ENCODE results near the gene PTPRD. TPM values are rescaled to one million over a fixed set of nuclear protein-coding genes. Genes with fewer than 3 reads are reported as not detected.
A peak's percentile ranks its signal among the peaks of the same experiment; 100 is the strongest.

The PTPRD gene
- total RNA-seq, 1 donor from 2014 or later = 15.6 TPM

DNA sequence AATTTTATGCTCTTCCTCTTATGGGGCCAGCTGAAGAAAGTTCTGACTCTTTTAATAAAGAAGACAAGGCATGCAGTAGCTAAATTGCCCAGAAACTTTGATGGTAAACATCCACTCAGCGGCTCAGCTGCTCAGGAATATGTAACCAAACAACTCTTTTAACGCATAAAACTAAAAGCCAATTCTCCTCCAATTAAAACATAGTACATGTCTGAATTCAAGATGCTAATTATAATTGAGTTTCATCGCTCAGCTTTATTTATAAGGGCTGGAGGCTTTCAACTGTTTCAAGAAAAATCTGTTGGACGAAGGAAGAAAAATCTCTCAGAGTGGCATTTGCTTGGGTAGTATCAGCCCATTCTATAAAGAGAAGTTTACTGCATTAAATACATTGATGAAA is 359.5 kb downstream of the PTPRD start:
- TF ChIP-seq, protein P1, sequence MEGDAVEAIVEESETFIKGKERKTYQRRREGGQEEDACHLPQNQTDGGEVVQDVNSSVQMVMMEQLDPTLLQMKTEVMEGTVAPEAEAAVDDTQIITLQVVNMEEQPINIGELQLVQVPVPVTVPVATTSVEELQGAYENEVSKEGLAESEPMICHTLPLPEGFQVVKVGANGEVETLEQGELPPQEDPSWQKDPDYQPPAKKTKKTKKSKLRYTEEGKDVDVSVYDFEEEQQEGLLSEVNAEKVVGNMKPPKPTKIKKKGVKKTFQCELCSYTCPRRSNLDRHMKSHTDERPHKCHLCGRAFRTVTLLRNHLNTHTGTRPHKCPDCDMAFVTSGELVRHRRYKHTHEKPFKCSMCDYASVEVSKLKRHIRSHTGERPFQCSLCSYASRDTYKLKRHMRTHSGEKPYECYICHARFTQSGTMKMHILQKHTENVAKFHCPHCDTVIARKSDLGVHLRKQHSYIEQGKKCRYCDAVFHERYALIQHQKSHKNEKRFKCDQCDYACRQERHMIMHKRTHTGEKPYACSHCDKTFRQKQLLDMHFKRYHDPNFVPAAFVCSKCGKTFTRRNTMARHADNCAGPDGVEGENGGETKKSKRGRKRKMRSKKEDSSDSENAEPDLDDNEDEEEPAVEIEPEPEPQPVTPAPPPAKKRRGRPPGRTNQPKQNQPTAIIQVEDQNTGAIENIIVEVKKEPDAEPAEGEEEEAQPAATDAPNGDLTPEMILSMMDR (IDR thresholded peaks at IDR 0.05; ENCODE audit: borderline replicate concordance) = no peak
- Histone ChIP-seq H3K4me1 (peaks cover 8% of the 10 kb centered on the region), H3K27me3 (ENCODE audit: low read depth) (no peaks in the 10 kb centered on the region), H3K4me3 (no peak overlapping the region), H3K9me3 (replicated peaks) (no peaks in the 10 kb centered on the region), H3K36me3 (no peaks in the 10 kb centered on the region), H3K27ac (replicated peaks) (no peak overlapping the region)
- no peak for DNase-seq
- intact Hi-C loops (cut with micrococcal nuclease) = no loop called here

DNA sequence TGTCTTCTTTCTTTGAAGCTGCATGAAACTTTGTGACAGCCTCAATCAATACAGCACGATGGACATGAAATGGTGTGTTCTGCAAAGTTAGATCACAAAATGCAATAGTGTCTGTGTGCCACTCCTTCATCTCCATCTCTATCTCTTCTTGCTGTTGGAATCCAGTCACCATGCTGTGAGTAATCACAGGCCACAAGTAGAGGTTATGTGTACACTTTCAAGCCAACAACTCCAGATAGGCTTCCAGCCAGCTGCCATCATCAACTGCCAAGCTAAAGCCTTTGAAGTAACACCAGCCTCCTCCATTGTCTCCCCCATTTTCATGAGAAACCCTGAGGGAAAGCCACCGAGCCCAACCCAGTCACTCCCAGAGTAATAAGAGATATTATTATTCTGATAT is 360.6 kb downstream of the PTPRD start:
- intact Hi-C loops (cut with micrococcal nuclease) = no loop called here
- Histone ChIP-seq H3K4me3 (no peak overlapping the region), H3K36me3 (no peaks in the 10 kb centered on the region), H3K4me1 (peaks cover 8% of the 10 kb centered on the region), H3K27me3 (ENCODE audit: low read depth) (no peaks in the 10 kb centered on the region), H3K9me3 (replicated peaks) (no peaks in the 10 kb centered on the region), H3K27ac (replicated peaks) (peak overlapping the region; percentile 59)
- TF ChIP-seq, protein P1 (IDR thresholded peaks at IDR 0.05; ENCODE audit: borderline replicate concordance) = no peak
- peak; percentile 70 for DNase-seq

DNA sequence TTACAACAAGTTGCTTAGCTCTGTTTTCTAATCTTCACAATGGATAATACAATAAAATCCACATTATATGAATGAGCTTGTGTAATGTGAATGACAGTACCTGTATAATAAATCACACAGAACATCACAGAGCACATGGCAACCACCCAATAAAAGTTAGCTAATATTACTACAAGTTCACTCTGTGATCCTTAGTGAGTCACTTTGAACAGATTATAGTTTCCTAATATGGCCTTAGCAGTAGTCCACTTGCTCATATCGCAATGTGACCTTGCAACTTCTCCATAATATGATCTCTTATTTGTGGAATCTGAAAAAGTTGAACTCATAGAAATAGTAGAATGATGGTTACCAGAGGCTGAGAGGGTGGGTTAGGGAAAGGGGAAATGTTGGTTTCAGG is 361.3 kb downstream of the PTPRD start:
- intact Hi-C loops (cut with micrococcal nuclease) = no loop called here
- Histone ChIP-seq H3K27ac (replicated peaks) (peak overlapping the region; percentile 59), H3K9me3 (replicated peaks) (no peaks in the 10 kb centered on the region), H3K36me3 (no peaks in the 10 kb centered on the region), H3K27me3 (ENCODE audit: low read depth) (no peaks in the 10 kb centered on the region), H3K4me1 (peaks cover 8% of the 10 kb centered on the region), H3K4me3 (no peak overlapping the region)
- DNase-seq = no peak
- TF ChIP-seq, protein P1 (IDR thresholded peaks at IDR 0.05; ENCODE audit: borderline replicate concordance) = no peak

DNA sequence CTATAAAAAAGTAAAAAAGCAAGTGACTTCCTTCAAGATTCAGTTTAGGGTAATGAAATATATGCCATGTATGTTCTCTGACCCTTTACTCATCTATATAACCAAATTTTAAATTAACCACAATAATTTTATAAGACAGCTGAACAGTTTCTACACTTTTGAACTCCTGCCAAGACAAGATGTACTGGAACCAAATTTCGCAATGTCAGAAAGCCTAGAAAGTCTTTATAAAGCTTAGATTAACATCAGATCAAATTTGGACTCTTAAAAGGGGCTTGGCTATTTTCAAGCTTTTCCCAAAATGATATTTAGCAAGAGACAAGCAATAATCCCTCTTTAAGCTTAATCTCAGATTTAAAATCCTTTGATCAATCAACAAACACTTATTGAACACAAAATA is 362.6 kb downstream of the PTPRD start:
- no peaks in the 10 kb centered on the region for H3K9me3 ChIP-seq (replicated peaks)
- intact Hi-C loops (cut with micrococcal nuclease) = no loop called here
- H3K4me3 ChIP-seq = no peak overlapping the region
- no peak for DNase-seq
- no peaks in the 10 kb centered on the region for H3K36me3 ChIP-seq
- no peak overlapping the region for H3K27ac ChIP-seq (replicated peaks)
- H3K27me3 ChIP-seq (ENCODE audit: low read depth) = no peaks in the 10 kb centered on the region
- peaks cover 8% of the 10 kb centered on the region for H3K4me1 ChIP-seq
- TF ChIP-seq, protein P1 (IDR thresholded peaks at IDR 0.05; ENCODE audit: borderline replicate concordance) = no peak

DNA sequence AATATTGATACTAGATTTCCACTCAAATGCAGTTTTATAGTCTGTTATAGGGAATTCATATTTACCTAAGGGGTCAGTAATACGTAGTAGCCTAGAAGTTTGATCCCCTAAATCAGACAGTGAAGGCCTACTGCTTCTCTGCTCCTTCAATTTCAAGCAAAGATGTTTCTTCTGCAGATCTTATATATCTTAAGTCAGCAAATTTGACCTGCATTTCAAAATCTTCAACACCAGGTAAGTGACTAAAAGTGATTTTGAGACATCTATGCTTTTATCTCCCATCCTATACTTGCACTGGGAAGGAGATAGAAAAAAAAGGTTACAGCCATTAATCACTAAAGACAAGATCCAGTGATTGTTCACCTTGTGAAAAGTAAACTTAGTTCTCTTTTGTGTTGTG is 363.9 kb downstream of the PTPRD start:
- Histone ChIP-seq H3K4me1 (peaks cover 8% of the 10 kb centered on the region), H3K27ac (replicated peaks) (no peak overlapping the region), H3K4me3 (no peak overlapping the region), H3K27me3 (ENCODE audit: low read depth) (no peaks in the 10 kb centered on the region), H3K36me3 (no peaks in the 10 kb centered on the region), H3K9me3 (replicated peaks) (no peaks in the 10 kb centered on the region)
- TF ChIP-seq, protein P1 (IDR thresholded peaks at IDR 0.05; ENCODE audit: borderline replicate concordance) = no peak
- intact Hi-C loops (cut with micrococcal nuclease) = no loop called here
- DNase-seq = no peak

DNA sequence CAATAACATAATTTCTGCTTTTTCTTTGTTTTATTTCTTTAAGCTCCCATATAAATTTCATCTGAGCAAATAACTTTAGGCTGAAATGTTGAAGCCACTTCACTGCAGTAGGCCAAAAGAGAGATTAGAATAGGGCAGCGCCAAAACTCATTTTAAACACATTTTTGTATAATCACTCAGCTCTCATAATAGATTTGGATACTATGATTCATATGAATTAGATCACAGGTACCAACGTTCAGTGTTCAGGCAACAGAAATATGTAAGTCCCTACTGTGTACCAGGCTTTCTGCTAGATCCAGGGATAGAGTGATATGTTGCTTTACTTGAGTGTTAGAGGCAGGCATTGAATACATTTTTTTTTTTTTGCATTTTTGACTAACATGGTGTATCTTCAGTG is 370.5 kb downstream of the PTPRD start:
- Histone ChIP-seq H3K4me1 (no peaks in the 10 kb centered on the region), H3K27me3 (ENCODE audit: low read depth) (no peaks in the 10 kb centered on the region), H3K36me3 (no peaks in the 10 kb centered on the region), H3K27ac (replicated peaks) (no peak overlapping the region), H3K9me3 (replicated peaks) (no peaks in the 10 kb centered on the region), H3K4me3 (no peak overlapping the region)
- DNase-seq = no peak
- intact Hi-C loops (cut with micrococcal nuclease) = no loop called here
- TF ChIP-seq, protein P1 (IDR thresholded peaks at IDR 0.05; ENCODE audit: borderline replicate concordance) = no peak
